ENCODE results near the gene ACAT1. TPM values are rescaled to one million over a fixed set of nuclear protein-coding genes. Genes with fewer than 3 reads are reported as not detected.

The ACAT1 gene
- total RNA-seq, 1 experiment from 2014 or later: 118 TPM

DNA sequence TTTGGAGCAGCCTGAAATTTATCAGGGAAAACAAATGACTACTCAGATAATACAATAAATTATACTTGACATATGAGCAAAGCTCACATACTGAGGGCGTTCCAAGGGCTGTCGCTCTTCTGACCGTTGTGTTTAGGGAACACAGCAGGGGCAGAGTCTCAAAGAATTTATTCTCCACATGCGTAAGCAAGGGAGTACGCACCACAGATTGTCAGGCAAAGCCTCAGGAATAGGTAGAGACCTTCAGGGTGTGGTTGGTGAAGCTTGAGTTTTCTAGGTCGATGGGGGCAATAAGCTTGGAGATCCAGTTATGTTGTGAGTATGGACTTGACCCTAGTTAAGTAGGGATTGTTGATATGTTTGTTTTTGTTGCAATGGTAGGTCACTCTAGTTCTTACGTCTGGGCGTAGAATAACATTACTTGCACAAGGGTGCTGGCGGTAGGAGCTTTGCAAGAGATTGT lies 830 bp downstream of the ACAT1 start:
- no peaks in the 10 kb centered on the region for H3K36me3 ChIP-seq (ENCODE audit: insufficient read depth, low read length, poor library complexity, severe bottlenecking)
- POLR2A ChIA-PET (ENCODE audit: low non-redundant PET): no interaction called here
- H3K4me1 ChIP-seq (ENCODE audit: insufficient read depth, low read length, poor library complexity, severe bottlenecking): peaks cover 9% of the 10 kb centered on the region
- no peaks in the 10 kb centered on the region for H3K9me3 ChIP-seq (ENCODE audit: low read depth, low read length, poor library complexity, severe bottlenecking)
- peak overlapping the region; percentile 75 for H3K27ac ChIP-seq (ENCODE audit: low read depth, low read length, poor library complexity, severe bottlenecking)
- peak overlapping the region; percentile 71 for H3K4me3 ChIP-seq (ENCODE audit: low read depth, low read length, poor library complexity, severe bottlenecking)
- BruUV-seq (replicated peaks): TSS peak; percentile 55
- no peak for TF ChIP-seq EZH2 (IDR thresholded peaks at IDR 0.05; ENCODE audit: borderline replicate concordance, low read depth, low read length, poor library complexity, severe bottlenecking)
- TF ChIP-seq, protein P1, sequence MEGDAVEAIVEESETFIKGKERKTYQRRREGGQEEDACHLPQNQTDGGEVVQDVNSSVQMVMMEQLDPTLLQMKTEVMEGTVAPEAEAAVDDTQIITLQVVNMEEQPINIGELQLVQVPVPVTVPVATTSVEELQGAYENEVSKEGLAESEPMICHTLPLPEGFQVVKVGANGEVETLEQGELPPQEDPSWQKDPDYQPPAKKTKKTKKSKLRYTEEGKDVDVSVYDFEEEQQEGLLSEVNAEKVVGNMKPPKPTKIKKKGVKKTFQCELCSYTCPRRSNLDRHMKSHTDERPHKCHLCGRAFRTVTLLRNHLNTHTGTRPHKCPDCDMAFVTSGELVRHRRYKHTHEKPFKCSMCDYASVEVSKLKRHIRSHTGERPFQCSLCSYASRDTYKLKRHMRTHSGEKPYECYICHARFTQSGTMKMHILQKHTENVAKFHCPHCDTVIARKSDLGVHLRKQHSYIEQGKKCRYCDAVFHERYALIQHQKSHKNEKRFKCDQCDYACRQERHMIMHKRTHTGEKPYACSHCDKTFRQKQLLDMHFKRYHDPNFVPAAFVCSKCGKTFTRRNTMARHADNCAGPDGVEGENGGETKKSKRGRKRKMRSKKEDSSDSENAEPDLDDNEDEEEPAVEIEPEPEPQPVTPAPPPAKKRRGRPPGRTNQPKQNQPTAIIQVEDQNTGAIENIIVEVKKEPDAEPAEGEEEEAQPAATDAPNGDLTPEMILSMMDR (conservative IDR thresholded peaks at IDR 0.05; ENCODE audit: low read depth, low read length): no peak
- CTCF ChIA-PET: no interaction called here
- no peak for DNase-seq (ENCODE audit: low spot score)
- intact Hi-C loops (cut with micrococcal nuclease; ENCODE audit: unreplicated experiment): no loop called here
- H3K27me3 ChIP-seq (replicated peaks; ENCODE audit: insufficient read depth, low read depth, low read length, poor library complexity): no peaks in the 10 kb centered on the region

DNA sequence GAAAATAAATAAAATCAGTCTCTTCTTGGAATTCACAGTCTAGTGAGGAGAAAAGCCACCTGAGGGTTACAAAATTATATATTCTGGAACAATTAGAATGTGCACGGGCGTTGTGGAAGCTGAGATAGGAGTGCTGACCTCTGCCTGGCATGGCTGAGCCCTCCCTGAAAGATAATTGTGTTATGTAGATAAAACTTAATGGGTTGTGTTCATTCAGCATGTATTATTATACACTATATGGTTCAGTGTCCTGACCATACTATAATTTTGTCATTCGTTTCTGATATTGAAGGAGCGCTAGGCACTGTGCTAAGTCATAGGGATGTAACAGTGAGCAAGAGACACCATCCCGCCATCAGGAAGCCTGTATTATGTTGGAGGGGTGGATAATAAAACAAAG lies 3.7 kb downstream of the ACAT1 start:
- peaks cover 9% of the 10 kb centered on the region for H3K4me1 ChIP-seq (ENCODE audit: insufficient read depth, low read length, poor library complexity, severe bottlenecking)
- H3K36me3 ChIP-seq (ENCODE audit: insufficient read depth, low read length, poor library complexity, severe bottlenecking): no peaks in the 10 kb centered on the region
- no peak overlapping the region for H3K27ac ChIP-seq (ENCODE audit: low read depth, low read length, poor library complexity, severe bottlenecking)
- no TSS peak for BruUV-seq (replicated peaks)
- no peak overlapping the region for H3K4me3 ChIP-seq (ENCODE audit: low read depth, low read length, poor library complexity, severe bottlenecking)
- H3K27me3 ChIP-seq (replicated peaks; ENCODE audit: insufficient read depth, low read depth, low read length, poor library complexity): no peaks in the 10 kb centered on the region
- ChIA-PET CTCF (no interaction called here), POLR2A (ENCODE audit: low non-redundant PET) (no interaction called here)
- no peak for DNase-seq (ENCODE audit: low spot score)
- H3K9me3 ChIP-seq (ENCODE audit: low read depth, low read length, poor library complexity, severe bottlenecking): no peaks in the 10 kb centered on the region
- no peak for TF ChIP-seq EZH2 (IDR thresholded peaks at IDR 0.05; ENCODE audit: borderline replicate concordance, low read depth, low read length, poor library complexity, severe bottlenecking)
- TF ChIP-seq, protein P1 (conservative IDR thresholded peaks at IDR 0.05; ENCODE audit: low read depth, low read length): no peak
- intact Hi-C loops (cut with micrococcal nuclease; ENCODE audit: unreplicated experiment): no loop called here

- TF ChIP-seq, protein P1 (conservative IDR thresholded peaks at IDR 0.05; ENCODE audit: low read depth, low read length): no peak
- no peak for TF ChIP-seq EZH2 (IDR thresholded peaks at IDR 0.05; ENCODE audit: borderline replicate concordance, low read depth, low read length, poor library complexity, severe bottlenecking)
- peaks cover 5% of the 10 kb centered on the region for H3K4me1 ChIP-seq (ENCODE audit: insufficient read depth, low read length, poor library complexity, severe bottlenecking)
- H3K27me3 ChIP-seq (replicated peaks; ENCODE audit: insufficient read depth, low read depth, low read length, poor library complexity): no peaks in the 10 kb centered on the region
- H3K4me3 ChIP-seq (ENCODE audit: low read depth, low read length, poor library complexity, severe bottlenecking): no peak overlapping the region
- peaks cover 10% of the 10 kb centered on the region for H3K36me3 ChIP-seq (ENCODE audit: insufficient read depth, low read length, poor library complexity, severe bottlenecking)
- POLR2A ChIA-PET (ENCODE audit: low non-redundant PET): no interaction called here
- DNase-seq (ENCODE audit: low spot score): no peak
- CTCF ChIA-PET: no interaction called here
- H3K9me3 ChIP-seq (ENCODE audit: low read depth, low read length, poor library complexity, severe bottlenecking): no peaks in the 10 kb centered on the region
- intact Hi-C loops (cut with micrococcal nuclease; ENCODE audit: unreplicated experiment): no loop called here
- H3K27ac ChIP-seq (ENCODE audit: low read depth, low read length, poor library complexity, severe bottlenecking): no peak overlapping the region
- BruUV-seq (replicated peaks): no TSS peak
Measured at GRCh38 chr11:108128772-108129171, 7.4 kb downstream of the ACAT1 start.

All from A673 (cell line).